Gastroesophageal sphincter (tissue), 4 donors: ENCODE data around the gene C9orf78. TPM values are rescaled to one million over a fixed set of nuclear protein-coding genes. Genes with fewer than 3 reads are reported as not detected.

Experiments
- ATAC-seq: fragments of 150-250 bp; one replicate; pipeline ENCODE4 v1.9.1; 2016; ENCODE audit warnings: mild to moderate bottlenecking, moderate library complexity
- H3K27ac ChIP-seq, 4 donors: fragments of 200-600 bp; sonication (generic) in 3 of 4; 1 replicate in 3 of 4; 2 replicates in 1 of 4; pipeline ENCODE4 v1.5.1; 2016 to 2019
- H3K27me3 ChIP-seq: fragments of 200-600 bp; sonication (generic); one replicate; pipeline ENCODE4 v1.5.1; 2019
- H3K36me3 ChIP-seq, 2 donors: fragments of 200-600 bp; sonication (generic); one replicate each; pipeline ENCODE4 v1.5.1; 2019; ENCODE audit warnings: control low read depth in 1 of 2
- H3K4me1 ChIP-seq, 3 donors: fragments of 200-600 bp; sonication (generic); 1 replicate in 2 of 3; 2 replicates in 1 of 3; pipeline ENCODE4 v1.5.1; 2016 to 2019; ENCODE audit warnings: control low read depth in 2 of 3
- H3K4me3 ChIP-seq, 2 donors: fragments of 200-600 bp; sonication (generic); one replicate each; pipeline ENCODE4 v1.5.1; 2019; ENCODE audit warnings: mild to moderate bottlenecking in 1 of 2, moderate library complexity in 1 of 2
- H3K9me3 ChIP-seq, 3 donors: fragments of 200-600 bp; sonication (generic); one replicate each; pipeline ENCODE4 v1.5.1; 2017 to 2019; ENCODE audit warnings: control low read depth in 2 of 3
- CTCF ChIP-seq, 4 experiments: fragments of 200-600 bp in 2 of 4; fragments of 450-650 bp in 2 of 4; sonication (generic) in 1 of 4; IDR thresholded peaks; one replicate each; pipeline ENCODE4 v1.5.1; 2017 to 2019; ENCODE audit warnings: antibody characterized with exemption in 4 of 4, mild to moderate bottlenecking in 2 of 4, moderate library complexity in 2 of 4
- EP300 ChIP-seq: sonication (generic); formaldehyde crosslinking; IDR thresholded peaks from one replicate; pipeline ENCODE4 v1.6.1; 2017; ENCODE audit warnings: antibody characterized with exemption, mild to moderate bottlenecking
- POLR2A ChIP-seq, 2 donors: fragments of 450-650 bp; IDR thresholded peaks; one replicate each; pipeline ENCODE4 v1.6.1; 2017; ENCODE audit warnings: antibody characterized with exemption in 2 of 2, mild to moderate bottlenecking in 2 of 2, moderate library complexity in 1 of 2
- POLR2AphosphoS5 ChIP-seq: sonication (generic); formaldehyde crosslinking; IDR thresholded peaks from one replicate; pipeline ENCODE4 v1.6.1; 2017; ENCODE audit warnings: antibody characterized with exemption
- WGBS, 2 donors: methylation state at CpG; one replicate each; pipeline ENCODE4 v1.1.5; 2018; ENCODE audit warnings: low coverage in 1 of 2; 5-methylcytosine and 5-hydroxymethylcytosine counted together
- total RNA-seq, 4 donors: library from RNA; depleted of rRNA; stranded (reverse); fragments of >200 nt; gene quantifications; one replicate each; pipeline ENCODE4 v1.1.0, GENCODE V29; 2016

C9orf78 gene
- 100 to 1,000 TPM in 2 of 4 donors, 10 to 100 TPM in 2; 59.9 to 113 (median 85.0) TPM for total RNA-seq

DNA sequence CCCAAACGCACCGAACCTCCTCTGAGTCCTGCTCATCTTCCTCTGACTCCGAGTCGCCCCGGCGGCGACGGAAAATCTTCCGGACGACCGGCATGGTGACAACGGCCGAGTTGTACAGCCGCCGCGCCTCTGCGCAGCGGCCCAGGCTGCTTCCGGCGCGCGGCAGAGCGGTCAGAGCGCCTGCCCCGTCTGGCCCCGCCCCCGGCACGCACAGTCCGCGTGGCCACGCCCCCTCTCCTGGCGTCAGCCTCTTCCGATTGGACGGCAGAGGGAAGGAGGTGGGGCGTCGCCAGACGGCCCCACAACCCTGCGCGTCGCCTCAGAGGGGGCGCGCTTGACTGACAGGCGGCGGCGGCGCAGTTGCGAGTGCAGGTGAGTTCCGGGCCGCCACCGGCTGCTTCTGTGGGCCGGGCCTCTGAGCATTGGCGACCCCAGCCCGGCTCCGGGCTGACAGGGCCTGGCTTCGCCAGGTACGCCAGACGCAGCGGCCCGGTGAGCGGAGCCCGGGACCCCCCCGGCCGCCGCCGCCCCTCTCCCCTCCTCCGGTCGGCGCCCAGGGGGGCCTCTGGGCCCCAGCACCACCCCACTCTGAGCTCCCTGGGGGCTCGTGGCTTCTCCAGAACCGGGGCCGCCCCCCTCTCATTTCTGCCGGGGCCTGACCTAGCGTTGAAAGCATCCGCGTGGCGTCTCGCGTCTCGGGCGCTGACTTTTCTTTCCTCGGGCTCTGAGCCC is at the start of gene C9orf78, which contains the start of gene USP20:
TSS of gene C9orf78 (minus strand) at position 148 of the 732 bp plus-strand sequence. CDS start at position 94, 54 bp downstream.
TSS of gene USP20 (plus strand) at position 331 of the 732 bp plus-strand sequence. CDS start 17,098 bp downstream, outside the sequence.
- Histone ChIP-seq H3K27ac (peak within 1 kb of the TSS; percentile 87 to 97 (median 94)), H3K4me1 (peaks cover 0 to 64% (median 21%) of the 10 kb centered on the region in 3 donors), H3K36me3 (peaks cover 0 to 45% of the 10 kb centered on the region in 2 donors), H3K27me3 (no peaks in the 10 kb centered on the region), H3K4me3 (peak within 1 kb of the TSS; percentile 82 to 99), H3K9me3 (no peaks in the 10 kb centered on the region)
- peak; percentile 99 for ATAC-seq
- peak in 1 of 4 experiments; percentile 9 for TF ChIP-seq CTCF (IDR thresholded peaks at IDR 0.05)
- no peak for TF ChIP-seq EP300
- peak; percentile 96 to 98 for TF ChIP-seq POLR2A (IDR thresholded peaks at IDR 0.05)
- TF ChIP-seq POLR2AphosphoS5: peak; percentile 98
- no CpG with 5 or more reads among the region's 81 CpGs for WGBS, 2 donors

DNA sequence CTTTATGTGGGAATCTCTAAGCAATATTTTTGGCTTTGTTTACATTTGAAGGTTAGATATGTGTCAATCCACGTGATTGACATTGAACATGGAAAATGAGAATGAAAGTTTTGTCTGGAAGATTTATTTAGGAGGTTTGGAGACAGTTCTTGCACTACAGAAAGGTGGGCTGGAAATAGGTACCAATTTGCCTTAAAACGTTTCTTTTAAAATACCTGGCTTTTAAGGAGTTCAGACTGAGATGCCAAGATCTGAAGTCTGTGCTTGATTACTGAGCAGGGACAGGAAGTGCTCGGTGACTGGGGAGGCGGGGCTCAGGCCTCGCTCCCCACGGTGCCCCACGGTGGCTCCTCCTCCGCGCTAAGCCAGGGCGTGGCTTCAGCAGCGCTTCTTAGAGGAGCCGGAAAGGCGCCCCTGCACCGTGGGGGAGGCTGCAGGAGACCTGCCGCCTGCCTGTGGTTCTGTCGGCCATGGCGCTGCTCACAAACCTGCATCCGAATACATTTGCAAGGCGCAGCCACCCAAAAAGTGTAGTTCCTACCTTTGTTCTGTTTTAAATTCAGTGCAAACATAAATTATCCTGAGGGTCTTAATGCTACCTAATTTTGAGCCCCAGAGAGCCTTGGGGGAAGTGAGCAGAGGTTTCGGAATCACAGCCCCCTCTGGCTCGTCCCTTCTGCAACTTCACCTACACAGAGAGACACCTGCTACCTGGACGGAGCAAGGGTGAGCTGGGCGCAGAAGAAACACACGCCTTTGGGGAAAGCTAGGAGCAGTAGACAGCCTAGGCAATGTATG is 49.3 kb upstream of the C9orf78 start:
- Histone ChIP-seq H3K27me3 (no peaks in the 10 kb centered on the region), H3K4me3 (peak overlapping the region in 1 of 2 donors; percentile 40), H3K36me3 (peaks cover 0 to 16% of the 10 kb centered on the region in 2 donors), H3K4me1 (peaks cover 0 to 84% (median 29%) of the 10 kb centered on the region in 3 donors), H3K9me3 (no peaks in the 10 kb centered on the region), H3K27ac (peak overlapping the region; percentile 50 to 92 (median 87))
- WGBS, 2 donors: 11 to 12% methylated on average over 5 to 6 of the region's 24 CpGs
- peak in 1 of 4 experiments; percentile 19 for TF ChIP-seq CTCF (IDR thresholded peaks at IDR 0.05)
- no peak for TF ChIP-seq EP300
- peak in 1 of 2 donors; percentile 22 for TF ChIP-seq POLR2A (IDR thresholded peaks at IDR 0.05)
- peak; percentile 59 for TF ChIP-seq POLR2AphosphoS5
- ATAC-seq: peak; percentile 81

DNA sequence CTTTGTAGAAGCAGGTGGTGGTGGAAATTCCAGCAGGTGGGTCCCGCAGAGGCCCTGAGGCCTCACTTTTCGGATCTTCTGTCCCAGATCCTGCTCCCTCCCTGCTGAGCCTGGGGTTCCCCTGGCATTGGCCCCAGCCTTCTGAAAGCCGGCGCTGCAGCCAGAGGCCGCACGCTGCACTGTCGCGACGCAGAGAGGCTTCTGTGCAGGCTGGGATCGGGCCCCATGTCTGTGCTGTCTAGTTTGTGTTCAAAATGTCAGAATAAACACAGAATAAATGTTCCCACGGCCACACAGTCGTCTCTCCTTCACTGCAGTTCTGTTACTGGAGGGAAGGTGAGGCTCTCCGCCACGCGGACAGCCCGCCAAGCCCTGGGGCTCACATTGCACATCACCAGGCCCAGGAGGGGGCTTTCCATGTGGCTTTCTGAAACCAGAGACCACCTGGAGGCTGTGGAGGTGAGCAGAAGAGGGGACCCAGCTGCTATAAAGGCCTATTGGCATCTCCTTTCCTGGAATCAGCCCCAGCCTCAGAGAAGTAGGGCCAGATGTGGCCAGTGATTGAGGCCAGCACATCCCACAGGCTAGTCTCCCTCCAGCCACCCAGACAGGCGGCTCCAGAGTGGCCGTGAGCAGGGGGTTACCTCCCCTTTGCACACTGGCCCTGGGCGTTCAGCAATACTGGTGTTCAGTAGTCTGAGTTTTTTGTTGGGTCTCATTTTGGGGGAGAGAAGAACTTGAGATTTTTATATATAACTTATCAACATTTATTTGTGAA is 46.7 kb upstream of the C9orf78 start:
- Histone ChIP-seq H3K36me3 (no peaks in the 10 kb centered on the region), H3K4me1 (peaks cover 0 to 58% (median 24%) of the 10 kb centered on the region in 3 donors), H3K27ac (peak overlapping the region in 2 of 4 donors; percentile 28 to 89), H3K27me3 (no peaks in the 10 kb centered on the region), H3K9me3 (no peaks in the 10 kb centered on the region), H3K4me3 (no peak overlapping the region)
- TF ChIP-seq POLR2A (IDR thresholded peaks at IDR 0.05) (no peak), POLR2AphosphoS5 (no peak), EP300 (no peak), CTCF (IDR thresholded peaks at IDR 0.05) (no peak)
- no peak for ATAC-seq
- 80% methylated on average over 1 of the region's 19 CpGs; no CpG with 5 or more reads in 1 of the 2 donors for WGBS, 2 donors

DNA sequence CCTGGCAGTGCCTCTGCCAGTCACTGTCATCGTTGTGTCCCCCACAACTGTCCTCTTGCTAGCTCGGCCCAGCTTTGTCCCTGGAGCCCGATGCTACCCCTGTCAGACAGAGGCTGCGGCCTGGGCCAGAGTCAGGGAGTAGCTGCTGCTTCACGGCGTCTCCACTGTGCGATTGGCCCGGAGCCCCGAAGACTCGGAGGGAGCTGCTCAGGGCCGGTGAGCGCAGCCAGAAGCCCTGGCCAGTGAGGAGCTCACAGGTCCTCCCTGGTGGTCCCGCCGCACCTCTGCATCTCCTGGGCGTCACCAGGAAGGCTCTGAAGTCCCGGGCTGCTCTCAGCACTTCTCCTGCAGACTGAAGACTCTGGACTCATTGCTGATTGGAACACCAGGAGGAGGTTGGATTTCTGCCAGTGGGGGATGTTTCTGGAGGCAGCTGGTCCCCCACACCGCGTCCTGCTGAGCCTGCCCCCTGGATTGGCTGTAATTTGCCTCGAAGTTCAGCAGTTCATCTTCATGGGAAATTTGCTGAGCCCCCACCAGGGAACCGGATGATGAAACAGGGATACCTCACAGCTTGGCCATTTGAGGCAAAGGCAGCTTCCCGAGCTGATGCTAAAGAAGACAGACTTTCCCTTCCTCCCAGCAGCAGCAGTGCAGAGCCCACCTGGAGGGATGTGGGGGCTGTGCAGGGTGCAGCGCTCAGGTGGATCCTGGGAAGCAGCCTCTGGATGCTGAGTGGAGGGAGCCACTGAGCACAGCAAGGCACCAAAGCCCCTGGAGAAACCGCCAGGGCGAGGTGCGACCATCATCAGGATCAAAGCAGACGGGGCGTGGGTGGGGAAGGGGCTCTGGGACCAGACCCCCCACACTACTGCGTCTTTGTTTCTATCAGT is 45.8 kb upstream of the C9orf78 start:
- 52 to 66% methylated on average over 3 to 4 of the region's 28 CpGs for WGBS, 2 donors
- ATAC-seq: no peak
- peaks cover 0 to 50% (median 16%) of the 10 kb centered on the region in 3 donors for H3K4me1 ChIP-seq
- no peaks in the 10 kb centered on the region for H3K36me3 ChIP-seq
- H3K4me3 ChIP-seq: no peak overlapping the region
- TF ChIP-seq CTCF (IDR thresholded peaks at IDR 0.05): no peak
- TF ChIP-seq POLR2A (IDR thresholded peaks at IDR 0.05): no peak
- TF ChIP-seq EP300: no peak
- no peak for TF ChIP-seq POLR2AphosphoS5
- H3K9me3 ChIP-seq: no peaks in the 10 kb centered on the region
- peak overlapping the region in 2 of 4 donors; percentile 28 to 89 for H3K27ac ChIP-seq
- H3K27me3 ChIP-seq: no peaks in the 10 kb centered on the region
